ENCODE results near the gene RPL6.
"Not testable (repeated sequence)": the region's sequence is repeated elsewhere in the genome, so short reads cannot be mapped to it uniquely, and the experiment has no call there.

The RPL6 gene

GRCh38 chr12:112421363-112421762, 12.0 kb upstream of the RPL6 start:
- Mint-ChIP-seq H3K9me3 (no peaks in the 10 kb centered on the region), H3K27ac (no peak overlapping the region), H3K36me3 (ENCODE audit: low read depth) (no peaks in the 10 kb centered on the region), H3K27me3 (ENCODE audit: low read depth) (no peaks in the 10 kb centered on the region), H3K4me1 (peaks cover 40% of the 10 kb centered on the region), H3K4me3 (peak overlapping the region; percentile 87 to 99 (median 92))
- TF ChIP-seq, protein P1, sequence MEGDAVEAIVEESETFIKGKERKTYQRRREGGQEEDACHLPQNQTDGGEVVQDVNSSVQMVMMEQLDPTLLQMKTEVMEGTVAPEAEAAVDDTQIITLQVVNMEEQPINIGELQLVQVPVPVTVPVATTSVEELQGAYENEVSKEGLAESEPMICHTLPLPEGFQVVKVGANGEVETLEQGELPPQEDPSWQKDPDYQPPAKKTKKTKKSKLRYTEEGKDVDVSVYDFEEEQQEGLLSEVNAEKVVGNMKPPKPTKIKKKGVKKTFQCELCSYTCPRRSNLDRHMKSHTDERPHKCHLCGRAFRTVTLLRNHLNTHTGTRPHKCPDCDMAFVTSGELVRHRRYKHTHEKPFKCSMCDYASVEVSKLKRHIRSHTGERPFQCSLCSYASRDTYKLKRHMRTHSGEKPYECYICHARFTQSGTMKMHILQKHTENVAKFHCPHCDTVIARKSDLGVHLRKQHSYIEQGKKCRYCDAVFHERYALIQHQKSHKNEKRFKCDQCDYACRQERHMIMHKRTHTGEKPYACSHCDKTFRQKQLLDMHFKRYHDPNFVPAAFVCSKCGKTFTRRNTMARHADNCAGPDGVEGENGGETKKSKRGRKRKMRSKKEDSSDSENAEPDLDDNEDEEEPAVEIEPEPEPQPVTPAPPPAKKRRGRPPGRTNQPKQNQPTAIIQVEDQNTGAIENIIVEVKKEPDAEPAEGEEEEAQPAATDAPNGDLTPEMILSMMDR (IDR thresholded peaks at IDR 0.05; ENCODE audit: unreplicated experiment in 3 of 3): no peak

GRCh38 chr12:112420740-112421139, 11.3 kb upstream of the RPL6 start:
- H3K27ac Mint-ChIP-seq: peak overlapping the region; percentile 68 to 89 (median 81)
- no peaks in the 10 kb centered on the region for H3K27me3 Mint-ChIP-seq (ENCODE audit: low read depth)
- no peaks in the 10 kb centered on the region for H3K36me3 Mint-ChIP-seq (ENCODE audit: low read depth)
- H3K4me3 Mint-ChIP-seq: peak overlapping the region; percentile 87 to 99 (median 92)
- peaks cover 40% of the 10 kb centered on the region for H3K4me1 Mint-ChIP-seq
- no peaks in the 10 kb centered on the region for H3K9me3 Mint-ChIP-seq
- TF ChIP-seq, protein P1 (IDR thresholded peaks at IDR 0.05; ENCODE audit: unreplicated experiment in 3 of 3): no peak

DNA sequence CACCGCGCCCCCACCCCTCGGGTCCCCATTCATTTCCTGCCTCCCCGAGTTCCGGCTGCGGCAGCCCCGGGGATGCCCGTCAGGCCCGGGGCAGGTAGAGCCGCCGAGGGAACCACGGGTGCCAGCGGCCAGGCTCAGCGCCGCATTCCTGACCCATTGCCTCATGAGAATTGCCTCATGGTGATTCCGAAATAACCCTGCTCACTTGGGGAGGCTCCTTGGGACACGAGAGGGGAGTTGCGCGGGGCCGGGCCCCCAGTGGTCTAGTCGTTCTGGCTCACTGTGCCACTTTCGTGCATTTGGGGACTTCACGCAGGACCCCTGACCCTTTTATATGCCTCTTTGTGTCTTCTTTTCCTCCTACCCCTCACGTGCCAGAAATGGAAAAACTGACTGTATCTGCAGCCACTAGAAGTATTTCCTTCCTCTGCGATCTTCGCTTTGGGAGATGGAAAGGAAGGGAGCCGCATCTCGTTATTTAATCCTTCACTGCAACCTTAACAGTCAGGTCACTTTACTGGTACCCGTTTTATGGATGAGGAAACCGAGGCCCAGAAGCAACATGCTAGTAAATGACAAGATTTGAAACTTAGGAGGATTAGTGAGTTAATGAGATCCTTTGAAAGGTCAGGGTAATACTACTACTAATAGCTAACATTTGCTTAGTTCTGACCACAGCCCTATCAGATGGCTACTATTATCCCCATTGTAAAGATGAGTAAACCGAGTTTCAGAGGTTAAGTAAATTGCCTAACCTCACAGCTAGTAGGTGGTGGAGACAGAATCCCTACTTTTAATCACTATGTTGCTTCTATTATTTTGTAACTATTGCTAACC, 10.1 kb upstream of the RPL6 start:
- no peaks in the 10 kb centered on the region for H3K36me3 Mint-ChIP-seq (ENCODE audit: low read depth)
- peak overlapping the region; percentile 91 to 92 (median 92) for H3K27ac Mint-ChIP-seq
- peaks cover 40% of the 10 kb centered on the region for H3K4me1 Mint-ChIP-seq
- TF ChIP-seq, protein P1 (IDR thresholded peaks at IDR 0.05; ENCODE audit: unreplicated experiment in 3 of 3): peak; percentile 5 to 39 (median 38)
- H3K9me3 Mint-ChIP-seq: no peaks in the 10 kb centered on the region
- no peaks in the 10 kb centered on the region for H3K27me3 Mint-ChIP-seq (ENCODE audit: low read depth)
- H3K4me3 Mint-ChIP-seq: peak overlapping the region; percentile 87 to 99 (median 92)

DNA sequence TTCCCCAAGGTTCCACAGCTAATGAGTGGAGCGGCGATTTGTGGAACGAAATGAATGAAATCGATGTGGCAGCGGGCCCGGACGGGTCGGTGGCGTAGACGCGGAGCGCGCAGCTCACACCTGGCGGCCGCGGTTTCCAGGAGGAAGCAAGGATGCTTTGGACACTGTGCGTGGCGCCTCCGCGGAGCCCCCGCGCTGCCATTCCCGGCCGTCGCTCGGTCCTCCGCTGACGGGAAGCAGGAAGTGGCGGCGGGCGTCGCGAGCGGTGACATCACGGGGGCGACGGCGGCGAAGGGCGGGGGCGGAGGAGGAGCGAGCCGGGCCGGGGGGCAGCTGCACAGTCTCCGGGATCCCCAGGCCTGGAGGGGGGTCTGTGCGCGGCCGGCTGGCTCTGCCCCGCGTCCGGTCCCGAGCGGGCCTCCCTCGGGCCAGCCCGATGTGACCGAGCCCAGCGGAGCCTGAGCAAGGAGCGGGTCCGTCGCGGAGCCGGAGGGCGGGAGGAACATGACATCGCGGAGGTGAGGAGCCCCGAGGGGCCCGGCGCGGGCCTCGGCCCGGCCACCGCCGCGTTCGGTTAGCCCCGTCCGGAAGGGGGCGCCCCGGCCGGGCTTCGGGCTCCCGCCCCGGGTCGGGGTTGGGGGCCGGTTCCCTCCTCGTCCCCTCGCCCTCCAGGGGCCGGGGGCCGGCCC, 9.3 kb upstream of the RPL6 start, which contains the start of gene PTPN11:
Gene PTPN11, plus strand, starts transcription at position 340 of the 689 bp plus-strand sequence. Its CDS starts 165 bp downstream, at position 505.
- peaks cover 34% of the 10 kb centered on the region for H3K4me1 Mint-ChIP-seq
- TF ChIP-seq, protein P1 (IDR thresholded peaks at IDR 0.05; ENCODE audit: unreplicated experiment in 3 of 3): peak in 2 of 3 experiments; percentile 49 to 70
- no peaks in the 10 kb centered on the region for H3K9me3 Mint-ChIP-seq
- H3K36me3 Mint-ChIP-seq (ENCODE audit: low read depth): no peaks in the 10 kb centered on the region
- no peaks in the 10 kb centered on the region for H3K27me3 Mint-ChIP-seq (ENCODE audit: low read depth)
- H3K27ac Mint-ChIP-seq: peak within 1 kb of the TSS; percentile 92 to 95 (median 93)
- H3K4me3 Mint-ChIP-seq: peak within 1 kb of the TSS; percentile 95 to 99 (median 97)

DNA sequence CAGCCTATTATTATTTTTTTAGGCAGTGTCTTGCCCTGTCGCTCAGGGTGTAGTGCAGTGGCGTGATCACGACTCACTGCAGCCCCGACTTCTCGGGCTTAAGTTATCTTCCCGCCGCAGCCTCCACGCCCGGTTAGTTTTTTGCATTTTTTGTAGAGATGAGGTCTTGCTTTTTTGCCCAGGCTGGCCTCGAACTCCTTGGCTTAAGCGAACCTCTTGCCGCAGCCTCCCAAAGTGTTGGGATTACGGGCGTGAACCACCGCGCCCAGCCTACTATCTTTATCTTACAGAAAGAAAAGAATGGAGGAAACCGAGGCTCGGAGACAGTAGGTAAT, 8.8 kb upstream of the RPL6 start:
- Mint-ChIP-seq H3K36me3 (ENCODE audit: low read depth) (no peaks in the 10 kb centered on the region), H3K4me1 (peaks cover 34% of the 10 kb centered on the region), H3K9me3 (no peaks in the 10 kb centered on the region), H3K27ac (peak overlapping the region; percentile 84 to 95 (median 93)), H3K4me3 (peak overlapping the region; percentile 95 to 98 (median 97)), H3K27me3 (ENCODE audit: low read depth) (no peaks in the 10 kb centered on the region)
- TF ChIP-seq, protein P1 (IDR thresholded peaks at IDR 0.05; ENCODE audit: unreplicated experiment in 3 of 3): no peak

DNA sequence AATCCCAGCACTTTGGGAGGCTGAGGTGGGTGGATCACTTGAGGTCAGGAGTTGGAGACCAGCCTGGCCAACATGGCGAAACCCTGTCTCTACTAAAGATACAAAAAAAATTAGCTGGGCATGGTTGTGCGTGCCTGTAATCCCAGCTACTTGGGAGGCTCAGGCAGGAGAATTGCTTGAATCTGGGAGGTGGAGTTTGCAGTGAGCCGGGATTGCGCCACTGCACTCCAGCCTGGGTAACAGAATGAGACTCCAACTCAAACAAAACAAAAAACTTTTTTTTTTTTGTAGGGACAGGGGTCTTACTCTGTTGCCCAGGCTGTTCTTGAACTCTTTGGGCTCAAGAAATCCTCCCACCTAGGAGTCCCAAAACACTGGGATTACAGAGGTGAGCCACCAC, 6.1 kb upstream of the RPL6 start:
- not testable (repeated sequence) for H3K36me3 Mint-ChIP-seq (ENCODE audit: low read depth); H3K9me3 Mint-ChIP-seq; H3K27ac Mint-ChIP-seq; H3K27me3 Mint-ChIP-seq (ENCODE audit: low read depth)
- Mint-ChIP-seq H3K4me3 (peak overlapping the region in 2 of 3 experiments; percentile 54 to 64), H3K4me1 (peaks cover 13% of the 10 kb centered on the region)

All from nephron (organoid).